SK-N-SH (cell line): Measurements from ENCODE around the gene TFF1. TPM values are rescaled to one million over a fixed set of nuclear protein-coding genes. Genes with fewer than 3 reads are reported as not detected.

Experiments
- CTCF ChIA-PET: fragments of 300-600, 350-600 bp; formaldehyde crosslinking; extraction: SDS; loops from one replicate; lab custom pipeline; 2021; lab: Yijun Ruan, JAX
- POLR2A ChIA-PET: fragments of 350-600 bp; sonication (Branson Sonifier 250); formaldehyde crosslinking; extraction: SDS; loops from one replicate; lab custom pipeline; 2020; ENCODE audit warnings: antibody characterized with exemption, inconsistent platforms; lab: Yijun Ruan, JAX
- DNase-seq: peaks from one replicate; pipeline ENCODE4 v3.0.0; 2012
- H2AFZ ChIP-seq: fragments of 200-600 bp; sonication (generic); 2 replicates; pipeline ENCODE4 v1.8.1; 2016; ENCODE audit warnings: antibody characterized with exemption, mild to moderate bottlenecking, low read depth
- H3F3A ChIP-seq: fragments of 200-600 bp; sonication (generic); replicated peaks from 2 replicates; pipeline ENCODE3; 2016; ENCODE audit warnings: antibody characterized with exemption, mild to moderate bottlenecking; ENCODE audit not compliant: insufficient read depth
- H3K27ac ChIP-seq, 2 experiments: fragments of 200-500 bp in 1 of 2; fragments of 200-600 bp in 1 of 2; sonication (Bioruptor generic) in 1 of 2; sonication (generic), shearing (Covaris generic) in 1 of 2; 2 replicates each; pipeline versions ENCODE4 v1.5.1 to v1.6.1; 2014 to 2016; ENCODE audit warnings: low read depth in 2 of 2, inconsistent platforms in 1 of 2, low read length in 1 of 2, mild to moderate bottlenecking in 1 of 2, mixed read lengths in 1 of 2
- H3K27me3 ChIP-seq: fragments of 200-600 bp; sonication (generic), shearing (Covaris generic); 2 replicates; pipeline ENCODE4 v1.6.1; 2016; ENCODE audit warnings: mixed run types; ENCODE audit not compliant: insufficient read depth
- H3K36me3 ChIP-seq, 2 experiments: fragments of 200-500 bp in 1 of 2; fragments of 200-600 bp in 1 of 2; sonication (Bioruptor generic) in 1 of 2; sonication (generic) in 1 of 2; replicated peaks in 1 of 2; 2 replicates each; pipeline versions ENCODE3 to v1.5.1; 2014 to 2016; ENCODE audit warnings: low read length in 1 of 2, mild to moderate bottlenecking in 1 of 2; ENCODE audit not compliant: insufficient read depth in 2 of 2, control insufficient read depth in 1 of 2
- H3K4me1 ChIP-seq, 2 experiments: fragments of 200-500 bp in 1 of 2; fragments of 200-600 bp in 1 of 2; sonication (Bioruptor generic) in 1 of 2; sonication (generic), shearing (Covaris generic) in 1 of 2; 2 replicates each; pipeline versions ENCODE4 v1.5.1 to v1.6.1; 2014 to 2016; ENCODE audit warnings: low read depth in 1 of 2, low read length in 1 of 2, mixed run types in 1 of 2; ENCODE audit not compliant: insufficient read depth in 2 of 2, control insufficient read depth in 1 of 2
- H3K4me2 ChIP-seq: fragments of 200-600 bp; sonication (generic), shearing (Covaris generic); 2 replicates; pipeline ENCODE4 v1.6.1; 2017; ENCODE audit warnings: mixed run types
- H3K4me3 ChIP-seq, 2 experiments: fragments of 200-500 bp in 1 of 2; fragments of 200-600 bp in 1 of 2; sonication (Bioruptor generic) in 1 of 2; sonication (generic), shearing (Covaris generic) in 1 of 2; 2 replicates each; pipeline versions ENCODE4 v1.5.1 to v1.8.1; 2014 to 2016; ENCODE audit warnings: low read depth in 2 of 2, inconsistent platforms in 1 of 2, low read length in 1 of 2, mild to moderate bottlenecking in 1 of 2, mixed read lengths in 1 of 2, moderate library complexity in 1 of 2
- H3K79me2 ChIP-seq: fragments of 200-600 bp; sonication (generic); 2 replicates; pipeline ENCODE4 v1.8.1; 2017; ENCODE audit warnings: mild to moderate bottlenecking; ENCODE audit not compliant: insufficient read depth
- H3K9ac ChIP-seq: fragments of 200-600 bp; sonication (generic); 2 replicates; pipeline ENCODE4 v1.6.1; 2017; ENCODE audit warnings: mixed run types
- H3K9me2 ChIP-seq: fragments of 200-600 bp; sonication (generic); 2 replicates; pipeline ENCODE4 v1.6.1; 2017; ENCODE audit warnings: mixed run types
- H3K9me3 ChIP-seq: fragments of 200-600 bp; sonication (generic); 2 replicates; pipeline ENCODE4 v1.6.1; 2017; ENCODE audit warnings: mixed run types, mild to moderate bottlenecking, moderate library complexity
- H4K20me1 ChIP-seq: fragments of 200-600 bp; sonication (generic); 2 replicates; pipeline ENCODE4 v1.6.1; 2017; ENCODE audit warnings: mild to moderate bottlenecking, mixed run types; ENCODE audit not compliant: insufficient read depth
- EP300 ChIP-seq, 2 experiments: IDR thresholded peaks; 2 replicates each; pipeline versions ENCODE4 v1.4.0 to v1.6.1; 2012; ENCODE audit warnings: borderline replicate concordance in 1 of 2, low read depth in 1 of 2, low read length in 1 of 2
- EZH2phosphoT487 ChIP-seq: fragments of 200-600 bp; sonication (generic); IDR thresholded peaks from 2 replicates; pipeline ENCODE4 v1.6.1; 2017; ENCODE audit warnings: low read depth, mixed run types, mild to moderate bottlenecking, antibody characterized with exemption, moderate library complexity, borderline replicate concordance
- FOSL2 ChIP-seq: IDR thresholded peaks from 2 replicates; pipeline ENCODE4 v1.4.0; 2012; ENCODE audit warnings: low read depth, mild to moderate bottlenecking, moderate library complexity, borderline replicate concordance
- FOXJ3 ChIP-seq: sonication (generic); formaldehyde crosslinking; IDR thresholded peaks from 2 replicates; pipeline ENCODE4 v1.5.1; 2020; ENCODE audit warnings: mild to moderate bottlenecking, missing genetic modification reagents
- GABPA ChIP-seq: IDR thresholded peaks from 2 replicates; pipeline ENCODE4 v1.4.0; 2012; ENCODE audit warnings: low read depth, mild to moderate bottlenecking
- MXI1 ChIP-seq: IDR thresholded peaks from 2 replicates; pipeline ENCODE4 v1.6.1; 2012; ENCODE audit warnings: mild to moderate bottlenecking, low read depth, low read length, improper control_type of control experiment
- POLR2AphosphoS5 ChIP-seq: IDR thresholded peaks from 2 replicates; pipeline ENCODE4 v1.6.1; 2012; ENCODE audit warnings: low read depth, low read length
- RAD21 ChIP-seq: IDR thresholded peaks from 2 replicates; pipeline ENCODE4 v1.6.1; 2012; ENCODE audit warnings: mild to moderate bottlenecking, low read length
- RXRA ChIP-seq: IDR thresholded peaks from 2 replicates; pipeline ENCODE4 v1.4.0; 2012; ENCODE audit warnings: low read depth, mild to moderate bottlenecking, borderline replicate concordance
- SIN3A ChIP-seq: IDR thresholded peaks from 2 replicates; pipeline ENCODE4 v1.6.1; 2012; ENCODE audit warnings: low read depth, mild to moderate bottlenecking, low read length, moderate library complexity, borderline replicate concordance
- TAF1 ChIP-seq: IDR thresholded peaks from 2 replicates; pipeline ENCODE4 v1.6.1; 2012; ENCODE audit warnings: low read depth, mild to moderate bottlenecking, low read length, moderate library complexity, borderline replicate concordance
- TCF12 ChIP-seq: IDR thresholded peaks from 2 replicates; pipeline ENCODE4 v1.4.0; 2012
- USF2 ChIP-seq: fragments of 150-350 bp; IDR thresholded peaks from 2 replicates; pipeline ENCODE4 v1.6.1; 2017; ENCODE audit warnings: antibody characterized with exemption, low read length, low read depth, borderline replicate concordance
- WGBS: methylation state at CpG from one replicate; pipeline ENCODE4 v1.1.6; 2017; ENCODE audit warnings: low lambda C conversion rate; 5-methylcytosine and 5-hydroxymethylcytosine counted together
- polyA plus RNA-seq, 3 experiments: library from polyadenylated mRNA; depleted of rRNA; stranded (reverse); fragments of >200 nt; gene quantifications; 2 replicates each; pipeline ENCODE4 v1.2.3, GENCODE V29; 2012
- TF ChIP-seq, protein P1 (sequence below): IDR thresholded peaks from 2 replicates; pipeline ENCODE4 v1.4.0; 2012; ENCODE audit warnings: low read depth
- TF ChIP-seq, protein P2 (sequence below): fragments of 150-350 bp; IDR thresholded peaks from 2 replicates; pipeline ENCODE4 v1.6.1; 2016; ENCODE audit warnings: mild to moderate bottlenecking, low read depth, low read length
- TF ChIP-seq, protein P3 (sequence below): IDR thresholded peaks from 2 replicates; pipeline ENCODE4; 2012

The TFF1 gene
- polyA plus RNA-seq, 1 of the 3 experiments (the other 2 are of a cell fraction): not detected

DNA sequence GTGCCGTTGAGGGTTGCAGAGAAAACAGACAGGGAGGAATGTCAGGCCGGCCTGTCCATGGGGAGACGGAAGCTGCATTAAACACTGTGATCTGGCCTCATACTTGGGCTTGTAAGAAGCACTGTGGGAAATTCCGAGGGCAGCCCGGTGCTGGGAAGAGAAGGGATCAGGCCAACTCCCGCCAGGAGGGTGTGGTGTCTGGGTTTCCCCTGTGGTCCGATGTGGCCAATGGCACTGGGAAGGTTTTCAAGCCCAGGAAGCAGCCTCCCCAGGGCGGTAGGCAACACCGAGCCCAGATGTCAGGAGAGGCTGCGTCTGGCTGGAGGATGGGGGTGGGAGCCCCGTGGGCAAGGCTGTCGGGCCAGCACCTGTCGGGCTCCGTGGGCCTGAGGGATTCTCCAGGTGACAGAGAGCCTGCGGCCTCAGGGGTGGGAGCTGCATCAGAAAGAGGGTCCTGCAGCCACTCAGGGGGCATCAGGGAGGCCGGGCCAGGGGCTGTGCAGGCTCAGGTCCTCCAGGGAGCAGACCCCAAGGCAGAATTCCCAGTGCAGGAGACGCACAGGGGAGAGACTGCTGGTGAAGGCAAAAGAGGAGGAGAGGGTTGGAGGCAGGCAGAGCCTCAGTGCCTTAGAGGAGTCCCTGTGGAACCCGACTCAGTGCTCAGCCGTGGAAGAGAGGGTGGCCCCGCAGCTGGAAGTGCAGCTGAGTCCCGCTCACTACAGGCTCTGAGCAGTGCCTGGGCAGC lies 45.7 kb upstream of the TFF1 start:
- no peaks in the 10 kb centered on the region for H3K27me3 ChIP-seq
- no peak overlapping the region for H2AFZ ChIP-seq
- no peak for DNase-seq
- no peaks in the 10 kb centered on the region for H3K9me3 ChIP-seq
- H3K9me2 ChIP-seq: no peaks in the 10 kb centered on the region
- CTCF ChIA-PET: interaction anchor here (0.8 to 1.7 kb wide), 3 partner anchors 10 to 267 kb away, joined by 3 to 6 read pairs (median 3); no protein-coding TSS in a partner anchor
- H3K4me2 ChIP-seq: no peak overlapping the region
- no peak overlapping the region for H3K27ac ChIP-seq
- no peak for TF ChIP-seq FOSL2
- TF ChIP-seq RXRA: no peak
- TF ChIP-seq, protein P1, sequence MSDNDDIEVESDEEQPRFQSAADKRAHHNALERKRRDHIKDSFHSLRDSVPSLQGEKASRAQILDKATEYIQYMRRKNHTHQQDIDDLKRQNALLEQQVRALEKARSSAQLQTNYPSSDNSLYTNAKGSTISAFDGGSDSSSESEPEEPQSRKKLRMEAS: no peak
- no peak for TF ChIP-seq EP300 (IDR thresholded peaks at IDR 0.05; ENCODE audit: borderline replicate concordance in 1 of 2, low read depth in 1 of 2, low read length in 1 of 2)
- TF ChIP-seq SIN3A: no peak
- no peak for TF ChIP-seq GABPA
- TF ChIP-seq TAF1: no peak
- no peak for TF ChIP-seq POLR2AphosphoS5
- H3K79me2 ChIP-seq: no peaks in the 10 kb centered on the region
- no peaks in the 10 kb centered on the region for H3K36me3 ChIP-seq
- WGBS: 37% methylated on average over 9 of the region's 21 CpGs
- no peaks in the 10 kb centered on the region for H3K4me1 ChIP-seq
- H3K4me3 ChIP-seq: no peak overlapping the region
- POLR2A ChIA-PET: no interaction called here
- no peaks in the 10 kb centered on the region for H3F3A ChIP-seq
- H3K9ac ChIP-seq: no peak overlapping the region
- no peaks in the 10 kb centered on the region for H4K20me1 ChIP-seq

DNA sequence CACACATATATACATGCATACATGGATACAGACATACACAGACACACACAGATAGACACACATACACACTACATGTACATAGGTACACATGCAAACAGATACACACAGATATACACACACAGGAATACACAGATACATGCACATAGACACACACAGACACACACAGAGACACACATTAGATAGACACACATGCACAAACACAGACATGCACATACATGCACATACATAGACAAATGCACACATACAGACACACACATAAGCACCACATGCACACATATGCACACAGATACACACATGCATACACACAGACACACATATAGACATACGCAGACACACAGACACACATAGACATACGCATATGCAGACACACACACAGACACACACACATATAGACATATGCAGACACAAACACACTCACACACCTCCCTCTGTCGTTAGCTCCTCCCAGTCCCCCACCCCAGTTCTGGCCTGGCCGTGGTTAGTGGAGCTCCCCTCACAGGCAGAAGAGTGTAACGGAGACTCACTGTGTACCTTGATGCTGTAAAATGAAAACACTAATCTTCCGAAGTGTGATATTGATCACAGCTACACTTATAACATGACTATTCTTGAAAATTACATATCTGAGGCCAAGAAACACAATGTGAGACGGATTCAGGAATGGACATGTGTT lies 45.0 kb upstream of the TFF1 start:
- H3K4me3 ChIP-seq: no peak overlapping the region
- no peaks in the 10 kb centered on the region for H3K4me1 ChIP-seq
- H3K79me2 ChIP-seq: no peaks in the 10 kb centered on the region
- ChIA-PET POLR2A (no interaction called here), CTCF (interaction anchor here (0.8 to 1.7 kb wide), 3 partner anchors 10 to 267 kb away, joined by 3 to 6 read pairs (median 3); no protein-coding TSS in a partner anchor)
- no peak overlapping the region for H2AFZ ChIP-seq
- H3K36me3 ChIP-seq: no peaks in the 10 kb centered on the region
- H3K4me2 ChIP-seq: no peak overlapping the region
- H3K9ac ChIP-seq: no peak overlapping the region
- no peaks in the 10 kb centered on the region for H3K9me2 ChIP-seq
- DNase-seq: peak; percentile 47
- H3K27ac ChIP-seq: no peak overlapping the region
- no peaks in the 10 kb centered on the region for H3K27me3 ChIP-seq
- H3F3A ChIP-seq: no peaks in the 10 kb centered on the region
- no peaks in the 10 kb centered on the region for H4K20me1 ChIP-seq
- TF ChIP-seq RAD21 (no peak), FOXJ3 (CRISPR knock-in tag) (no peak), MXI1 (no peak), GABPA (no peak), EZH2phosphoT487 (no peak), RXRA (no peak), USF2 (no peak), TCF12 (no peak)
- TF ChIP-seq, protein P2, sequence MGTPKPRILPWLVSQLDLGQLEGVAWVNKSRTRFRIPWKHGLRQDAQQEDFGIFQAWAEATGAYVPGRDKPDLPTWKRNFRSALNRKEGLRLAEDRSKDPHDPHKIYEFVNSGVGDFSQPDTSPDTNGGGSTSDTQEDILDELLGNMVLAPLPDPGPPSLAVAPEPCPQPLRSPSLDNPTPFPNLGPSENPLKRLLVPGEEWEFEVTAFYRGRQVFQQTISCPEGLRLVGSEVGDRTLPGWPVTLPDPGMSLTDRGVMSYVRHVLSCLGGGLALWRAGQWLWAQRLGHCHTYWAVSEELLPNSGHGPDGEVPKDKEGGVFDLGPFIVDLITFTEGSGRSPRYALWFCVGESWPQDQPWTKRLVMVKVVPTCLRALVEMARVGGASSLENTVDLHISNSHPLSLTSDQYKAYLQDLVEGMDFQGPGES: no peak
- TF ChIP-seq, protein P3, sequence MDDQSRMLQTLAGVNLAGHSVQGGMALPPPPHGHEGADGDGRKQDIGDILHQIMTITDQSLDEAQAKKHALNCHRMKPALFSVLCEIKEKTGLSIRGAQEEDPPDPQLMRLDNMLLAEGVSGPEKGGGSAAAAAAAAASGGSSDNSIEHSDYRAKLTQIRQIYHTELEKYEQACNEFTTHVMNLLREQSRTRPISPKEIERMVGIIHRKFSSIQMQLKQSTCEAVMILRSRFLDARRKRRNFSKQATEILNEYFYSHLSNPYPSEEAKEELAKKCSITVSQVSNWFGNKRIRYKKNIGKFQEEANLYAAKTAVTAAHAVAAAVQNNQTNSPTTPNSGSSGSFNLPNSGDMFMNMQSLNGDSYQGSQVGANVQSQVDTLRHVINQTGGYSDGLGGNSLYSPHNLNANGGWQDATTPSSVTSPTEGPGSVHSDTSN: no peak
- TF ChIP-seq, protein P1: no peak
- H3K9me3 ChIP-seq: no peaks in the 10 kb centered on the region
- WGBS: 56% methylated on average over 7 of the region's 7 CpGs
